SK-N-SH (cell line): ENCODE data around the gene HK2. TPM values are rescaled to one million over a fixed set of nuclear protein-coding genes. Genes with fewer than 3 reads are reported as not detected.

Experiments used
- CTCF ChIA-PET: fragments of 300-600, 350-600 bp; formaldehyde crosslinking; extraction: SDS; loops from one replicate; lab custom pipeline; 2021; lab: Yijun Ruan, JAX
- POLR2A ChIA-PET: fragments of 350-600 bp; sonication (Branson Sonifier 250); formaldehyde crosslinking; extraction: SDS; loops from one replicate; lab custom pipeline; 2020; ENCODE audit warnings: antibody characterized with exemption, inconsistent platforms; lab: Yijun Ruan, JAX
- DNase-seq: peaks from one replicate; pipeline ENCODE4 v3.0.0; 2012
- H2AFZ ChIP-seq: fragments of 200-600 bp; sonication (generic); 2 replicates; pipeline ENCODE4 v1.8.1; 2016; ENCODE audit warnings: antibody characterized with exemption, mild to moderate bottlenecking, low read depth
- H3F3A ChIP-seq: fragments of 200-600 bp; sonication (generic); replicated peaks from 2 replicates; pipeline ENCODE3; 2016; ENCODE audit warnings: antibody characterized with exemption, mild to moderate bottlenecking; ENCODE audit not compliant: insufficient read depth
- H3K27ac ChIP-seq, 2 experiments: fragments of 200-500 bp in 1 of 2; fragments of 200-600 bp in 1 of 2; sonication (Bioruptor generic) in 1 of 2; sonication (generic), shearing (Covaris generic) in 1 of 2; 2 replicates each; pipeline versions ENCODE4 v1.5.1 to v1.6.1; 2014 to 2016; ENCODE audit warnings: low read depth in 2 of 2, inconsistent platforms in 1 of 2, low read length in 1 of 2, mild to moderate bottlenecking in 1 of 2, mixed read lengths in 1 of 2
- H3K27me3 ChIP-seq: fragments of 200-600 bp; sonication (generic), shearing (Covaris generic); 2 replicates; pipeline ENCODE4 v1.6.1; 2016; ENCODE audit warnings: mixed run types; ENCODE audit not compliant: insufficient read depth
- H3K36me3 ChIP-seq, 2 experiments: fragments of 200-500 bp in 1 of 2; fragments of 200-600 bp in 1 of 2; sonication (Bioruptor generic) in 1 of 2; sonication (generic) in 1 of 2; replicated peaks in 1 of 2; 2 replicates each; pipeline versions ENCODE3 to v1.5.1; 2014 to 2016; ENCODE audit warnings: low read length in 1 of 2, mild to moderate bottlenecking in 1 of 2; ENCODE audit not compliant: insufficient read depth in 2 of 2, control insufficient read depth in 1 of 2
- H3K4me1 ChIP-seq, 2 experiments: fragments of 200-500 bp in 1 of 2; fragments of 200-600 bp in 1 of 2; sonication (Bioruptor generic) in 1 of 2; sonication (generic), shearing (Covaris generic) in 1 of 2; 2 replicates each; pipeline versions ENCODE4 v1.5.1 to v1.6.1; 2014 to 2016; ENCODE audit warnings: low read depth in 1 of 2, low read length in 1 of 2, mixed run types in 1 of 2; ENCODE audit not compliant: insufficient read depth in 2 of 2, control insufficient read depth in 1 of 2
- H3K4me2 ChIP-seq: fragments of 200-600 bp; sonication (generic), shearing (Covaris generic); 2 replicates; pipeline ENCODE4 v1.6.1; 2017; ENCODE audit warnings: mixed run types
- H3K4me3 ChIP-seq, 2 experiments: fragments of 200-500 bp in 1 of 2; fragments of 200-600 bp in 1 of 2; sonication (Bioruptor generic) in 1 of 2; sonication (generic), shearing (Covaris generic) in 1 of 2; 2 replicates each; pipeline versions ENCODE4 v1.5.1 to v1.8.1; 2014 to 2016; ENCODE audit warnings: low read depth in 2 of 2, inconsistent platforms in 1 of 2, low read length in 1 of 2, mild to moderate bottlenecking in 1 of 2, mixed read lengths in 1 of 2, moderate library complexity in 1 of 2
- H3K79me2 ChIP-seq: fragments of 200-600 bp; sonication (generic); 2 replicates; pipeline ENCODE4 v1.8.1; 2017; ENCODE audit warnings: mild to moderate bottlenecking; ENCODE audit not compliant: insufficient read depth
- H3K9ac ChIP-seq: fragments of 200-600 bp; sonication (generic); 2 replicates; pipeline ENCODE4 v1.6.1; 2017; ENCODE audit warnings: mixed run types
- H3K9me2 ChIP-seq: fragments of 200-600 bp; sonication (generic); 2 replicates; pipeline ENCODE4 v1.6.1; 2017; ENCODE audit warnings: mixed run types
- H3K9me3 ChIP-seq: fragments of 200-600 bp; sonication (generic); 2 replicates; pipeline ENCODE4 v1.6.1; 2017; ENCODE audit warnings: mixed run types, mild to moderate bottlenecking, moderate library complexity
- H4K20me1 ChIP-seq: fragments of 200-600 bp; sonication (generic); 2 replicates; pipeline ENCODE4 v1.6.1; 2017; ENCODE audit warnings: mild to moderate bottlenecking, mixed run types; ENCODE audit not compliant: insufficient read depth
- CHD2 ChIP-seq: fragments of 150-350 bp; IDR thresholded peaks from 2 replicates; pipeline ENCODE4 v1.6.1; 2018; ENCODE audit warnings: low read length; ENCODE audit not compliant: partially characterized antibody
- CTCF ChIP-seq: fragments of 200-600 bp; sonication (generic); IDR thresholded peaks from 2 replicates; pipeline ENCODE4 v1.6.1; 2017; ENCODE audit warnings: antibody characterized with exemption, mild to moderate bottlenecking, moderate library complexity
- FOSL2 ChIP-seq: IDR thresholded peaks from 2 replicates; pipeline ENCODE4 v1.4.0; 2012; ENCODE audit warnings: low read depth, mild to moderate bottlenecking, moderate library complexity, borderline replicate concordance
- FOXJ3 ChIP-seq: sonication (generic); formaldehyde crosslinking; IDR thresholded peaks from 2 replicates; pipeline ENCODE4 v1.5.1; 2020; ENCODE audit warnings: mild to moderate bottlenecking, missing genetic modification reagents
- FOXM1 ChIP-seq: IDR thresholded peaks from 2 replicates; pipeline ENCODE4 v1.4.0; 2012; ENCODE audit warnings: low read depth, mild to moderate bottlenecking
- GATA2 ChIP-seq: sonication (generic); formaldehyde crosslinking; IDR thresholded peaks from 2 replicates; pipeline ENCODE4 v1.5.0; 2020; ENCODE audit warnings: mild to moderate bottlenecking, missing genetic modification reagents
- IRF3 ChIP-seq: fragments of 150-350 bp; IDR thresholded peaks from 2 replicates; pipeline ENCODE4 v1.6.1; 2016; ENCODE audit warnings: mild to moderate bottlenecking, low read depth, low read length
- JUND ChIP-seq: IDR thresholded peaks from 2 replicates; pipeline ENCODE4 v1.4.0; 2012
- MXI1 ChIP-seq: IDR thresholded peaks from 2 replicates; pipeline ENCODE4 v1.6.1; 2012; ENCODE audit warnings: mild to moderate bottlenecking, low read depth, low read length, improper control_type of control experiment
- NRF1 ChIP-seq: IDR thresholded peaks from 2 replicates; pipeline ENCODE4 v1.6.1; 2012; ENCODE audit warnings: low read depth, mild to moderate bottlenecking, low read length
- PBX3 ChIP-seq: IDR thresholded peaks from 2 replicates; pipeline ENCODE4; 2012
- RAD21 ChIP-seq: IDR thresholded peaks from 2 replicates; pipeline ENCODE4 v1.6.1; 2012; ENCODE audit warnings: mild to moderate bottlenecking, low read length
- RCOR1 ChIP-seq: fragments of 150-350 bp; IDR thresholded peaks from 2 replicates; pipeline ENCODE4 v1.6.1; 2017; ENCODE audit warnings: antibody characterized with exemption, low read length
- REST ChIP-seq: IDR thresholded peaks from 2 replicates; pipeline ENCODE4 v1.6.1; 2012; ENCODE audit warnings: mild to moderate bottlenecking, low read depth, low read length, moderate library complexity
- SIN3A ChIP-seq: IDR thresholded peaks from 2 replicates; pipeline ENCODE4 v1.6.1; 2012; ENCODE audit warnings: low read depth, mild to moderate bottlenecking, low read length, moderate library complexity, borderline replicate concordance
- SMC3 ChIP-seq: IDR thresholded peaks from 2 replicates; pipeline ENCODE4 v1.6.1; 2012; ENCODE audit warnings: low read depth, low read length, improper control_type of control experiment
- TAF1 ChIP-seq: IDR thresholded peaks from 2 replicates; pipeline ENCODE4 v1.6.1; 2012; ENCODE audit warnings: low read depth, mild to moderate bottlenecking, low read length, moderate library complexity, borderline replicate concordance
- TEAD4 ChIP-seq: IDR thresholded peaks from 2 replicates; pipeline ENCODE4 v1.4.0; 2012; ENCODE audit warnings: mild to moderate bottlenecking, borderline replicate concordance; ENCODE audit not compliant: insufficient read depth
- USF2 ChIP-seq: fragments of 150-350 bp; IDR thresholded peaks from 2 replicates; pipeline ENCODE4 v1.6.1; 2017; ENCODE audit warnings: antibody characterized with exemption, low read length, low read depth, borderline replicate concordance
- YY1 ChIP-seq: IDR thresholded peaks from 2 replicates; pipeline ENCODE4 v1.4.0; 2012; ENCODE audit warnings: low read depth, mild to moderate bottlenecking
- ZBTB33 ChIP-seq: IDR thresholded peaks from 2 replicates; pipeline ENCODE4 v1.4.0; 2012; ENCODE audit warnings: low read depth, borderline replicate concordance
- WGBS: methylation state at CpG from one replicate; pipeline ENCODE4 v1.1.6; 2017; ENCODE audit warnings: low lambda C conversion rate; 5-methylcytosine and 5-hydroxymethylcytosine counted together
- polyA plus RNA-seq, 3 experiments: library from polyadenylated mRNA; depleted of rRNA; stranded (reverse); fragments of >200 nt; gene quantifications; 2 replicates each; pipeline ENCODE4 v1.2.3, GENCODE V29; 2012

HK2 gene
- polyA plus RNA-seq, 1 of the 3 experiments (the other 2 are of a cell fraction), result 13.5 TPM

- Histone ChIP-seq H3K4me2 (peak overlapping the region; percentile 19; the same call in 1 of the 2 replicates), H4K20me1 (no peaks in the 10 kb centered on the region), H3K9me3 (no peaks in the 10 kb centered on the region), H2AFZ (no peak overlapping the region), H3K36me3 (peaks cover 0 to 51% of the 10 kb centered on the region in 2 experiments), H3K27ac (peak overlapping the region in 1 of 2 experiments; percentile 36; a peak in 2 of 4 replicates), H3K9ac (no peak overlapping the region), H3K4me3 (no peak overlapping the region), H3K9me2 (no peaks in the 10 kb centered on the region), H3F3A (peaks cover 14% of the 10 kb centered on the region), H3K79me2 (no peaks in the 10 kb centered on the region), H3K4me1 (peaks cover 9 to 13% of the 10 kb centered on the region in 2 experiments; a peak in 1 of 4 replicates), H3K27me3 (no peaks in the 10 kb centered on the region)
- WGBS, result 87% methylated on average over 8 of the region's 8 CpGs
- POLR2A ChIA-PET, result no interaction called here
- CTCF ChIA-PET, result interaction anchor here (0.8 to 4.4 kb wide), 4 partner anchors 12 to 184 kb away, joined by 3 to 23 read pairs (median 4); no protein-coding TSS in a partner anchor
- no peak for DNase-seq
- TF ChIP-seq FOXJ3 (CRISPR knock-in tag) (no peak), FOXM1 (no peak), PBX3 (peak; percentile 32), MXI1 (no peak), RCOR1 (no peak), GATA2 (CRISPR knock-in tag) (no peak), FOSL2 (peak; percentile 25; the same call in 1 of the 2 replicates), CTCF (no peak), IRF3 (no peak), TAF1 (no peak), RAD21 (no peak), JUND (peak; percentile 20; the same call in 1 of the 2 replicates), USF2 (no peak), REST (no peak), SMC3 (no peak), CHD2 (no peak), SIN3A (no peak), ZBTB33 (no peak), NRF1 (no peak), YY1 (no peak), TEAD4 (no peak)
Measured at GRCh38 chr2:74887960-74888700, 54.2 kb downstream of the HK2 start.
